Calu3 (cell line): Measurements from ENCODE around the gene PNLIPRP3. TPM values are rescaled to one million over a fixed set of nuclear protein-coding genes. Genes with fewer than 3 reads are reported as not detected.

Experiments used
- BruUV-seq: library from RNA; stranded (reverse); fragments of 400-500 nt; replicated peaks from 2 replicates; lab custom pipeline; 2021; lab: Mats Ljungman, UMichigan
- CTCF ChIA-PET: fragments of 300-600 bp; sonication (Branson Sonifier 250); formaldehyde crosslinking; loops from one replicate; lab custom pipeline; 2022; ENCODE audit warnings: antibody characterized with exemption; lab: Charles Lee
- DNase-seq: peaks from one replicate; pipeline ENCODE4 v3.0.0; 2022
- H3K27ac Mint-ChIP-seq: one replicate; pipeline ENCODE4 v1.8.0; 2022; ENCODE audit warnings: mixed read lengths; ENCODE audit not compliant: unreplicated experiment
- H3K27me3 Mint-ChIP-seq: one replicate; pipeline ENCODE4 v1.8.0; 2022; ENCODE audit warnings: mixed read lengths; ENCODE audit not compliant: unreplicated experiment
- H3K36me3 Mint-ChIP-seq: one replicate; pipeline ENCODE4 v1.8.0; 2022; ENCODE audit warnings: mild to moderate bottlenecking, moderate library complexity, mixed read lengths; ENCODE audit not compliant: insufficient read depth, unreplicated experiment
- H3K4me1 Mint-ChIP-seq: one replicate; pipeline ENCODE4 v1.8.0; 2022; ENCODE audit warnings: mild to moderate bottlenecking, low read depth, mixed read lengths; ENCODE audit not compliant: unreplicated experiment
- H3K4me3 Mint-ChIP-seq: one replicate; pipeline ENCODE4 v1.8.0; 2022; ENCODE audit warnings: mild to moderate bottlenecking, low read depth, moderate library complexity, mixed read lengths; ENCODE audit not compliant: unreplicated experiment
- H3K9me3 Mint-ChIP-seq: one replicate; pipeline ENCODE4 v1.8.0; 2022; ENCODE audit warnings: low read depth, mixed read lengths; ENCODE audit not compliant: unreplicated experiment
- intact Hi-C: fragments of 100-400 bp; cut with micrococcal nuclease; formaldehyde crosslinking; loops from one replicate; pipeline ENCODE4 v1.10.0; 2022; ENCODE audit not compliant: unreplicated experiment
- total RNA-seq: library from RNA; stranded (reverse); gene quantifications from 2 replicates; pipeline ENCODE4 v1.2.3, GENCODE V29; 2022
- TF ChIP-seq, protein P1 (sequence below): fragments of 200-600 bp; IDR thresholded peaks from one replicate; pipeline ENCODE4 v1.8.0; 2022; ENCODE audit warnings: antibody characterized with exemption; ENCODE audit not compliant: unreplicated experiment

PNLIPRP3 gene
- total RNA-seq, 1 experiment from 2014 or later: not detected

- H3K27ac Mint-ChIP-seq: no peak overlapping the region
- CTCF ChIA-PET: no interaction called here
- TF ChIP-seq, protein P1, sequence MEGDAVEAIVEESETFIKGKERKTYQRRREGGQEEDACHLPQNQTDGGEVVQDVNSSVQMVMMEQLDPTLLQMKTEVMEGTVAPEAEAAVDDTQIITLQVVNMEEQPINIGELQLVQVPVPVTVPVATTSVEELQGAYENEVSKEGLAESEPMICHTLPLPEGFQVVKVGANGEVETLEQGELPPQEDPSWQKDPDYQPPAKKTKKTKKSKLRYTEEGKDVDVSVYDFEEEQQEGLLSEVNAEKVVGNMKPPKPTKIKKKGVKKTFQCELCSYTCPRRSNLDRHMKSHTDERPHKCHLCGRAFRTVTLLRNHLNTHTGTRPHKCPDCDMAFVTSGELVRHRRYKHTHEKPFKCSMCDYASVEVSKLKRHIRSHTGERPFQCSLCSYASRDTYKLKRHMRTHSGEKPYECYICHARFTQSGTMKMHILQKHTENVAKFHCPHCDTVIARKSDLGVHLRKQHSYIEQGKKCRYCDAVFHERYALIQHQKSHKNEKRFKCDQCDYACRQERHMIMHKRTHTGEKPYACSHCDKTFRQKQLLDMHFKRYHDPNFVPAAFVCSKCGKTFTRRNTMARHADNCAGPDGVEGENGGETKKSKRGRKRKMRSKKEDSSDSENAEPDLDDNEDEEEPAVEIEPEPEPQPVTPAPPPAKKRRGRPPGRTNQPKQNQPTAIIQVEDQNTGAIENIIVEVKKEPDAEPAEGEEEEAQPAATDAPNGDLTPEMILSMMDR: no peak
- H3K27me3 Mint-ChIP-seq: peaks cover 36% of the 10 kb centered on the region
- BruUV-seq: no TSS peak
- no peaks in the 10 kb centered on the region for H3K36me3 Mint-ChIP-seq
- H3K4me3 Mint-ChIP-seq: no peak overlapping the region
- intact Hi-C loops: no loop called here
- no peak for DNase-seq
- H3K9me3 Mint-ChIP-seq: no peaks in the 10 kb centered on the region
- H3K4me1 Mint-ChIP-seq: no peaks in the 10 kb centered on the region
Measured at GRCh38 chr10:116487522-116488430, 60.1 kb downstream of the PNLIPRP3 start.

DNA sequence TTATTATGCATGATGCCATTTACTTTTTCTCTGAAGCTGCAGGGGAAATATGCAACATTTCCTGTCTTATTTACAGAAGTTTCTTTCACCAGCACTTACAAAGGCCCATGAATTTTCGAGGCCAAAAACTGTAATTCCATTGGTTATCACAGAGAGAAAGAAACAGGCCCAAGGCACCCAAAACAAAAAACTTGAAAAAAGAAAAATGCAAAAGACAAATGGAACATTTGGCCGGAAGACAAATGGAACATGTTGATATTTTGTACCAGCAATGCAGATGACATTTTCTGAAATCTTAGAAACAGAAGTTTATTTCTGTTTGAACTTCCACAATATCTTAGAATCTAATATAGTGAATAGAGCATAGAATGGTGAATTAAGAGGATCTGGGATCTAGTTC lies 61.8 kb downstream of the PNLIPRP3 start:
- TF ChIP-seq, protein P1: no peak
- Mint-ChIP-seq H3K27ac (no peak overlapping the region), H3K27me3 (peaks cover 19% of the 10 kb centered on the region), H3K36me3 (no peaks in the 10 kb centered on the region), H3K4me1 (no peaks in the 10 kb centered on the region), H3K9me3 (no peaks in the 10 kb centered on the region), H3K4me3 (no peak overlapping the region)
- no TSS peak for BruUV-seq
- CTCF ChIA-PET: interaction anchor here (1.3 kb wide), 1 partner anchor 19 kb away, joined by 3 read pairs; no protein-coding TSS in a partner anchor
- intact Hi-C loops: no loop called here
- no peak for DNase-seq

DNA sequence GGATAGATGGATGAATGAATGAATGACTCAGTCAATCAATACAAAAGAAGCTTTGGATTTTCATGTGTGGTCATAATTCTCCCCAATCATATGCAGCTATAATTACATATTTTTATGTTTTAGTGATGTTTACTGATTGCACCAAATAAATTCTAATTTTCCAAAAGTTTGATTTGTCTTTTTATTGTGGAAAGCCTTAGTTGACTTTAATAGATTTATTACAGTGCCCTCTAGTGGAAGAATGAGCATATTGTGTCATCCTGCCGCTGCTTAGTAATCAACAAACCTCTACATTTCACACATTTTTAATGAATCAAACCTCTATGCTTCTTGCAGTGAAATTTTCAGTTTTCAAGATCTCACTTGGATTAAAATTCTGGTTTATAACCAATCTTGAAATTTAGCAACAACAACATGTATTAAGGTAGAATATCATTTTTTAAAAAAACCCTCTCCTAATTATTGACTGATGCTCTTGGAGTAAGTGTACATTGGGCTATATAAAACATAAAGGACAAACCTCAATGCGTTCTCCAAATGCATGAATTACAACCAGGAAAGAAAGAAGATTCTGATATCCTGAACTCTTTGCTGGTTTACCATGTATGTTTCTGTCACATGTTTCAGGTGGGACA lies 62.5 kb downstream of the PNLIPRP3 start:
- intact Hi-C loops: loop anchor here (2.0 to 5.0 kb wide), 2 partner anchors 19 to 48 kb away; no protein-coding TSS in a partner anchor
- H3K36me3 Mint-ChIP-seq: no peaks in the 10 kb centered on the region
- H3K9me3 Mint-ChIP-seq: no peaks in the 10 kb centered on the region
- peaks cover 16% of the 10 kb centered on the region for H3K27me3 Mint-ChIP-seq
- TF ChIP-seq, protein P1: peak; percentile 24
- H3K4me3 Mint-ChIP-seq: no peak overlapping the region
- CTCF ChIA-PET: interaction anchor here (1.3 kb wide), 1 partner anchor 19 kb away, joined by 3 read pairs; no protein-coding TSS in a partner anchor
- no peak for DNase-seq
- BruUV-seq: no TSS peak
- H3K4me1 Mint-ChIP-seq: no peaks in the 10 kb centered on the region
- no peak overlapping the region for H3K27ac Mint-ChIP-seq

GRCh38 chr10:116504786-116505185 lies 77.1 kb downstream of the PNLIPRP3 start:
- DNase-seq: no peak
- no peaks in the 10 kb centered on the region for H3K4me1 Mint-ChIP-seq
- no peak overlapping the region for H3K27ac Mint-ChIP-seq
- TF ChIP-seq, protein P1: no peak
- H3K36me3 Mint-ChIP-seq: no peaks in the 10 kb centered on the region
- no peaks in the 10 kb centered on the region for H3K9me3 Mint-ChIP-seq
- H3K27me3 Mint-ChIP-seq: peaks cover 20% of the 10 kb centered on the region
- intact Hi-C loops: no loop called here
- CTCF ChIA-PET: no interaction called here
- H3K4me3 Mint-ChIP-seq: no peak overlapping the region
- no TSS peak for BruUV-seq
